GM12874 (cell line): ENCODE data around the gene TREM1.

Experiments
- CTCF ChIP-seq: IDR thresholded peaks from 2 replicates; pipeline ENCODE4 v1.5.1; 2011; ENCODE audit warnings: low read depth, mild to moderate bottlenecking, control low read depth, low read length, moderate library complexity; ENCODE audit not compliant: insufficient read depth

The TREM1 gene

GRCh38 chr6:41255638-41256246 lies 30.7 kb downstream of the TREM1 start:
- TF ChIP-seq CTCF, result no peak

- TF ChIP-seq CTCF, result no peak
Observed at GRCh38 chr6:41255110-41255509, 31.4 kb downstream of the TREM1 start.

GRCh38 chr6:41252401-41253169 lies 33.9 kb downstream of the TREM1 start:
- no peak for TF ChIP-seq CTCF

- TF ChIP-seq CTCF, result no peak
Observed at GRCh38 chr6:41247882-41248705, 38.4 kb downstream of the TREM1 start.

- no peak for TF ChIP-seq CTCF
Observed at GRCh38 chr6:41247288-41247865, 39.1 kb downstream of the TREM1 start.

GRCh38 chr6:41239467-41240159 lies 46.9 kb downstream of the TREM1 start:
- no peak for TF ChIP-seq CTCF
